GM12892 (cell line): ENCODE data around the gene PPP1R14C.

ENCODE experiments used
- POLR2A ChIP-seq: IDR thresholded peaks from 2 replicates; pipeline ENCODE4 v1.6.1; 2011; ENCODE audit warnings: low read depth, low read length, control low read depth
- POLR2AphosphoS5 ChIP-seq: IDR thresholded peaks from 2 replicates; pipeline ENCODE4 v1.6.1; 2011; ENCODE audit warnings: low read depth, low read length, control low read depth
- TAF1 ChIP-seq: IDR thresholded peaks from 2 replicates; pipeline ENCODE4 v1.6.1; 2011; ENCODE audit warnings: low read depth, mild to moderate bottlenecking, control low read depth, low read length, borderline replicate concordance

GRCh38 chr6:150238336-150238741 lies 95.5 kb downstream of the PPP1R14C start:
- no peak for TF ChIP-seq POLR2A
- TF ChIP-seq POLR2AphosphoS5 = no peak
- TF ChIP-seq TAF1 = no peak
